HepG2 (cell line): ENCODE results near the gene NEK6.

ENCODE experiments used
- CBX5 ChIP-seq: sonication (generic); formaldehyde crosslinking; IDR thresholded peaks from 2 replicates; pipeline ENCODE4 v1.4.0; 2020; ENCODE audit warnings: missing genetic modification reagents, borderline replicate concordance
- CTCF ChIP-seq: sonication (generic); formaldehyde crosslinking; IDR thresholded peaks from 2 replicates; pipeline ENCODE4 v1.5.0; 2020; ENCODE audit warnings: mild to moderate bottlenecking, missing genetic modification reagents, moderate library complexity
- DPF2 ChIP-seq: sonication (generic); formaldehyde crosslinking; IDR thresholded peaks from 2 replicates; pipeline ENCODE4 v1.4.0; 2020; ENCODE audit warnings: mild to moderate bottlenecking, low read depth, missing genetic modification reagents, borderline replicate concordance
- MAZ ChIP-seq, 2 experiments: sonication (generic) in 1 of 2; formaldehyde crosslinking in 1 of 2; IDR thresholded peaks; 2 replicates each; pipeline versions ENCODE4 v1.5.0 to v1.6.1; 2012 to 2020; ENCODE audit warnings: low read depth in 2 of 2, mild to moderate bottlenecking in 2 of 2, borderline replicate concordance in 1 of 2, improper control_type of control experiment in 1 of 2, low read length in 1 of 2, missing genetic modification reagents in 1 of 2, moderate library complexity in 1 of 2
- NFE2L1 ChIP-seq: sonication (generic); formaldehyde crosslinking; IDR thresholded peaks from 2 replicates; pipeline ENCODE4 v1.4.0; 2020; ENCODE audit warnings: missing genetic modification reagents, mild to moderate bottlenecking, borderline replicate concordance
- ZNF24 ChIP-seq: fragments of 450-650 bp; IDR thresholded peaks from 2 replicates; pipeline ENCODE4 v1.6.1; 2017; ENCODE audit warnings: antibody characterized with exemption, mild to moderate bottlenecking
- ZNF331 ChIP-seq: sonication (generic); formaldehyde crosslinking; IDR thresholded peaks from 2 replicates; pipeline ENCODE4 v1.4.0; 2020; ENCODE audit warnings: missing genetic modification reagents
- ZNF468 ChIP-seq: sonication (generic); formaldehyde crosslinking; IDR thresholded peaks from 2 replicates; pipeline ENCODE4 v1.8.0; 2022; ENCODE audit warnings: mild to moderate bottlenecking, moderate library complexity, missing genetic modification reagents

- TF ChIP-seq NFE2L1 (no peak), DPF2 (CRISPR knock-in tag) (no peak), ZNF24 (no peak), MAZ (IDR thresholded peaks at IDR 0.05; ENCODE audit: borderline replicate concordance, low read depth, low read length) (no peak), MAZ (CRISPR knock-in tag; IDR thresholded peaks at IDR 0.05; ENCODE audit: low read depth) (no peak), CTCF (CRISPR knock-in tag) (no peak), CBX5 (CRISPR knock-in tag) (no peak), ZNF331 (CRISPR knock-in tag) (no peak), ZNF468 (CRISPR knock-in tag) (no peak)
These were observed 84.6 kb downstream of the NEK6 start for GRCh38 chr9:124342402-124342775.
